Activated naive CD8-positive, alpha-beta T cell treated with anti-CD3 and anti-CD28 coated beads, Interleukin-2, amount 50 U/mL, for 24 hours (primary cell): Measurements from ENCODE around the gene ABHD16A.
A peak's percentile ranks its signal among the peaks of the same experiment; 100 is the strongest.

Source experiments
- ATAC-seq: fragments of 150-1000 bp; cut with Tn5 transposase; one replicate; pipeline ENCODE4 v1.10.0; 2021
- DNase-seq: peaks from one replicate; pipeline ENCODE4 v3.0.0; 2021
- H3K27ac Mint-ChIP-seq: one replicate; pipeline ENCODE4 v1.8.0; 2021; ENCODE audit warnings: mild to moderate bottlenecking, mixed read lengths
- H3K27me3 Mint-ChIP-seq: one replicate; pipeline ENCODE4 v1.8.0; 2021; ENCODE audit warnings: mixed read lengths
- H3K36me3 Mint-ChIP-seq: one replicate; pipeline ENCODE4 v1.8.0; 2021; ENCODE audit warnings: low read depth, mixed read lengths
- H3K4me1 Mint-ChIP-seq: one replicate; pipeline ENCODE4 v1.8.0; 2021; ENCODE audit warnings: mixed read lengths
- H3K4me3 Mint-ChIP-seq: one replicate; pipeline ENCODE4 v1.8.0; 2021; ENCODE audit warnings: mild to moderate bottlenecking, moderate library complexity, mixed read lengths
- H3K9me3 Mint-ChIP-seq: one replicate; pipeline ENCODE4 v1.8.0; 2021; ENCODE audit warnings: mixed read lengths

ABHD16A gene

GRCh38 chr6:31639449-31639861 lies 63.7 kb downstream of the ABHD16A start:
- H3K36me3 Mint-ChIP-seq, result peaks cover 43% of the 10 kb centered on the region
- H3K4me3 Mint-ChIP-seq, result no peak overlapping the region
- H3K27me3 Mint-ChIP-seq, result no peaks in the 10 kb centered on the region
- ATAC-seq (peak; percentile 82), DNase-seq (peak; percentile 46)
- peak overlapping the region; percentile 86 for H3K27ac Mint-ChIP-seq
- H3K4me1 Mint-ChIP-seq, result peaks cover 18% of the 10 kb centered on the region
- no peaks in the 10 kb centered on the region for H3K9me3 Mint-ChIP-seq

DNA sequence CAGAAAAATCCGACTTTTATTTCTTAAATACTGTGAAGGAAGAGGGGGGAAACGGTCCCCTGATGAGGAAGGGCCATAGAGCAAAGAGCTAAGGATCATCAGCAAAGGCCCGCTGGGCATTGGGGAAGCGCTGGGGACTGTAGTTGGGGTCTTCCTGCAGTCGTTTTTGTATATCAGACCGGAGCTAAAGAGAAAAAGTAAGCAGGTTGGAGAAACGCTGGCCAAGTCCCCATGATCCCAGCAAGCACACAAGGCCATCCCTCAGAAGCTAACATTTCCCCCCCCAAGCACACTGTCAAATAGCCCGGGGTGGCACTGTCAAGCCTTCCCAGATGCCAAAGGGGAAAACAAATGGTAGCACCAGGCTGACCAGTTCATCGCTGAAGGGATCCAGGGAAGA lies 64.1 kb downstream of the ABHD16A start:
- peak overlapping the region; percentile 86 for H3K27ac Mint-ChIP-seq
- H3K4me1 Mint-ChIP-seq, result peaks cover 18% of the 10 kb centered on the region
- H3K27me3 Mint-ChIP-seq, result no peaks in the 10 kb centered on the region
- no peaks in the 10 kb centered on the region for H3K9me3 Mint-ChIP-seq
- peaks cover 47% of the 10 kb centered on the region for H3K36me3 Mint-ChIP-seq
- no peak for DNase-seq
- ATAC-seq, result no peak
- H3K4me3 Mint-ChIP-seq, result no peak overlapping the region
